Osteoblast (primary cell): ENCODE results near the gene NOVA2. TPM values are rescaled to one million over a fixed set of nuclear protein-coding genes. Genes with fewer than 3 reads are reported as not detected.
A peak's percentile ranks its signal among the peaks of the same experiment; 100 is the strongest.

Source experiments
- DNase-seq: peaks from one replicate; pipeline ENCODE4 v3.0.0; 2011; ENCODE audit warnings: low spot score, mixed read lengths; ENCODE audit not compliant: insufficient read length; ENCODE audit errors: missing footprints
- H2AFZ ChIP-seq: 2 replicates; pipeline ENCODE4 v1.6.0; 2011; ENCODE audit warnings: mild to moderate bottlenecking, low read length
- H3K27ac ChIP-seq: 2 replicates; pipeline ENCODE4 v1.5.1; 2011; ENCODE audit warnings: mild to moderate bottlenecking, low read depth, low read length, moderate library complexity
- H3K27me3 ChIP-seq: 2 replicates; pipeline ENCODE4 v1.6.0; 2012; ENCODE audit warnings: mild to moderate bottlenecking, control low read depth, inconsistent platforms, low read length, moderate library complexity; ENCODE audit not compliant: insufficient read depth
- H3K36me3 ChIP-seq: 2 replicates; pipeline ENCODE4 v1.5.1; 2011; ENCODE audit warnings: mild to moderate bottlenecking, low read length, control low read depth, moderate library complexity; ENCODE audit not compliant: insufficient read depth
- H3K4me1 ChIP-seq: 2 replicates; pipeline ENCODE4 v1.5.1; 2011; ENCODE audit warnings: mild to moderate bottlenecking, low read length, control low read depth, moderate library complexity; ENCODE audit not compliant: insufficient read depth
- H3K4me2 ChIP-seq: 2 replicates; pipeline ENCODE4 v1.6.0; 2011; ENCODE audit warnings: mild to moderate bottlenecking, low read length; ENCODE audit not compliant: insufficient read depth
- H3K4me3 ChIP-seq: fragments of 200-600 bp; sonication (generic); 3 replicates; pipeline ENCODE4 v1.5.1; 2012; ENCODE audit warnings: mild to moderate bottlenecking, low read length, inconsistent platforms; ENCODE audit not compliant: insufficient read depth
- H3K79me2 ChIP-seq: 2 replicates; pipeline ENCODE4 v1.6.0; 2012; ENCODE audit warnings: mild to moderate bottlenecking, low read length, control low read depth, inconsistent platforms; ENCODE audit not compliant: insufficient read depth
- H3K9me3 ChIP-seq: 2 replicates; pipeline ENCODE4 v1.5.1; 2011; ENCODE audit warnings: low read depth, low read length, control low read depth
- H4K20me1 ChIP-seq: 2 replicates; pipeline ENCODE4 v1.6.0; 2012; ENCODE audit warnings: mild to moderate bottlenecking, low read length, control low read depth; ENCODE audit not compliant: insufficient read depth
- total RNA-seq: library from RNA; depleted of rRNA; stranded (reverse); fragments of >200 nt; gene quantifications from 2 replicates; pipeline ENCODE4 v1.2.3, GENCODE V29; 2012
- TF ChIP-seq, protein P1 (sequence below): IDR thresholded peaks from 2 replicates; pipeline ENCODE4 v1.5.1; 2011; ENCODE audit warnings: mild to moderate bottlenecking, low read depth, low read length, moderate library complexity; ENCODE audit errors: extremely low read depth

NOVA2 gene
- total RNA-seq, 1 donor, result not detected

DNA sequence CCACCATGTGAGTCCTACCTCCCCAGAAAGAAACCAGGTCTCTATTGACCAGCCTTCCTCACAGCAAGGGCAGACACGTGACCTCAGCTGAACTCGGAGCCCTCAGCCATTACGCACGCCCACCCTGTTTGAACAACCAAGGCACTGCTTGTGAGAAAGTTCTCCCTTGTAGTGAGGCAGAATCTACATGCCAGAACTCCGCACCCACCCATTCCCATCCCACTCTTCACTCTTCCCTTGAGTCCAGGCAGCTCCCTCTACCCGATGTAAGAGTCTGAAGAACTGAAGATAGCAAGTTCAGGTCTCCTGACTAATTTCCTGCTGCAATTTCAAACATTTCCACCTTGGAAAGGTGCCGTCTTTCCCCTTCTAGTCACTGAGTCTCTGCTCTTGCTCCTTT, 6.4 kb downstream of the NOVA2 start:
- H3K27me3 ChIP-seq, result peaks cover 26% of the 10 kb centered on the region

DNA sequence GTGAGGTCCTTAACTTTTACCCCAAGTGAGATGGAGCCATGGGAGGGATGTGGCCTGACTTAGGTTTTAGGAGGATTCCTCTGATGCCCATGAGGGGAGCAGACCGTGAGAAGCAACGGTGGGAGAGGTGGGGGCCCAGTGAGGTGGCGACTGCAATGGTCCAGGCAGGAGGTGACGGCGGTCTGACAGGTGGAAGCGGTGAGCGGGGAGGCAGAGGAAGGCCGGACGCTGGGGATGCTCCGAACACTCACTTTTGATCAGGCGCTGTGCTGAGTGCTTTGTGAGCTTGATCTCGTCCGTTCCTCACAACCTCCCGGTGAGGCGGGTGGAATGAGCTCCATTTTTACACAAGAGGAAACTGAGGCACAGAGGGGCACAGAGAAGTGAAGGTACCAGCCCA, 11.6 kb downstream of the NOVA2 start:
- TF ChIP-seq, protein P1, sequence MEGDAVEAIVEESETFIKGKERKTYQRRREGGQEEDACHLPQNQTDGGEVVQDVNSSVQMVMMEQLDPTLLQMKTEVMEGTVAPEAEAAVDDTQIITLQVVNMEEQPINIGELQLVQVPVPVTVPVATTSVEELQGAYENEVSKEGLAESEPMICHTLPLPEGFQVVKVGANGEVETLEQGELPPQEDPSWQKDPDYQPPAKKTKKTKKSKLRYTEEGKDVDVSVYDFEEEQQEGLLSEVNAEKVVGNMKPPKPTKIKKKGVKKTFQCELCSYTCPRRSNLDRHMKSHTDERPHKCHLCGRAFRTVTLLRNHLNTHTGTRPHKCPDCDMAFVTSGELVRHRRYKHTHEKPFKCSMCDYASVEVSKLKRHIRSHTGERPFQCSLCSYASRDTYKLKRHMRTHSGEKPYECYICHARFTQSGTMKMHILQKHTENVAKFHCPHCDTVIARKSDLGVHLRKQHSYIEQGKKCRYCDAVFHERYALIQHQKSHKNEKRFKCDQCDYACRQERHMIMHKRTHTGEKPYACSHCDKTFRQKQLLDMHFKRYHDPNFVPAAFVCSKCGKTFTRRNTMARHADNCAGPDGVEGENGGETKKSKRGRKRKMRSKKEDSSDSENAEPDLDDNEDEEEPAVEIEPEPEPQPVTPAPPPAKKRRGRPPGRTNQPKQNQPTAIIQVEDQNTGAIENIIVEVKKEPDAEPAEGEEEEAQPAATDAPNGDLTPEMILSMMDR, result no peak
- Histone ChIP-seq H3K27me3 (peaks cover 17% of the 10 kb centered on the region), H3K4me2 (no peak overlapping the region), H4K20me1 (no peaks in the 10 kb centered on the region), H3K9me3 (no peaks in the 10 kb centered on the region), H3K4me1 (no peaks in the 10 kb centered on the region), H3K4me3 (no peak overlapping the region), H3K79me2 (no peaks in the 10 kb centered on the region), H2AFZ (no peak overlapping the region), H3K27ac (no peak overlapping the region), H3K36me3 (no peaks in the 10 kb centered on the region)
- no peak for DNase-seq

More for the DNA sequence above, 6.4 kb downstream of the NOVA2 start:
- H3K4me2 ChIP-seq, result no peak overlapping the region
- no peaks in the 10 kb centered on the region for H4K20me1 ChIP-seq
- TF ChIP-seq, protein P1, result no peak
- H3K9me3 ChIP-seq, result no peaks in the 10 kb centered on the region
- no peak overlapping the region for H2AFZ ChIP-seq
- H3K27ac ChIP-seq, result no peak overlapping the region
- no peak for DNase-seq
- no peak overlapping the region for H3K4me3 ChIP-seq
- no peaks in the 10 kb centered on the region for H3K79me2 ChIP-seq
- no peaks in the 10 kb centered on the region for H3K4me1 ChIP-seq
- no peaks in the 10 kb centered on the region for H3K36me3 ChIP-seq

DNA sequence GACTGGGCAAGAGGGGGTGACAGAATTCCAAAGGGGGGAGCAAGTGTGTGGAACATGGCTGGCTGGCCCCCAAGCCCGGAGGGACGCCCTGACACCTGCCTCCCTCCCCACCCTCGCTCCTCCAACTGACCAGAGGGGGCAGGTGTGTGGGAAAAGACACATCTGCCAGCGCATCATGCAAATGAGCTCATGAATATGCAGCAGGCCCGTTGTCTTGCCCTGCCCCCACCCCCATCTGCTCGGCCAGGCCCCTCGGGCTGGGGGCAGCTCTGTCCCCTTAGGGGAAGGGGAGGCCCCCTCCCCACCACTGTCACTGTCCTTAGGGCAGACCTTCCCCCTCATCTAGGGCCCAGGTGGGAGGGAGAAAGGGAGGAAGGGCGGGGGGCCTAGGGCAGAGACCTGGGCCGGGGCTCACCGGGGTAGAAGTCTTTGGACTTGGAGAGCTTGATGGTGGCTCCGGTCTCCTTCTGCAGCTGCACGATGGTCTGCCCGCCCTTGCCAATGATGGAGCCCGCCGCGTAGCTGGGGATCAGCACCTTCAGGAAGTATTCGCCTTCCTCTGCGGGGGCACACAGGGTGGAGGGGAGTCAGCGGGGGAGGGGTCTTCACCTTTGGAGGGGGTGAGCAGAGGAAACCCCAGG, 12.9 kb downstream of the NOVA2 start:
- peak; percentile 37 for DNase-seq
- H4K20me1 ChIP-seq, result no peaks in the 10 kb centered on the region
- no peak overlapping the region for H3K4me2 ChIP-seq
- peaks cover 14% of the 10 kb centered on the region for H3K27me3 ChIP-seq
- H3K79me2 ChIP-seq, result no peaks in the 10 kb centered on the region
- H3K27ac ChIP-seq, result no peak overlapping the region
- H2AFZ ChIP-seq, result no peak overlapping the region
- no peak overlapping the region for H3K4me3 ChIP-seq
- no peaks in the 10 kb centered on the region for H3K9me3 ChIP-seq
- TF ChIP-seq, protein P1, result no peak
- H3K36me3 ChIP-seq, result no peaks in the 10 kb centered on the region
- no peaks in the 10 kb centered on the region for H3K4me1 ChIP-seq

- Histone ChIP-seq H3K27ac (no peak overlapping the region), H3K27me3 (peaks cover 10% of the 10 kb centered on the region), H3K36me3 (no peaks in the 10 kb centered on the region), H2AFZ (no peak overlapping the region), H3K4me1 (no peaks in the 10 kb centered on the region), H3K4me3 (no peak overlapping the region), H3K4me2 (no peak overlapping the region), H4K20me1 (no peaks in the 10 kb centered on the region), H3K79me2 (no peaks in the 10 kb centered on the region), H3K9me3 (no peaks in the 10 kb centered on the region)
- TF ChIP-seq, protein P1, result no peak
- peak; percentile 51 for DNase-seq
Observed at GRCh38 chr19:45959517-45960025, 14.1 kb downstream of the NOVA2 start.
